WTC11 (cell line): Measurements from ENCODE around the gene AKAP8. TPM values are rescaled to one million over a fixed set of nuclear protein-coding genes. Genes with fewer than 3 reads are reported as not detected.

Source experiments
- ATAC-seq: fragments of 200-7000 bp; cut with Tn5 transposase; 2 replicates; pipeline ENCODE4 v1.10.0; 2021; ENCODE audit warnings: mild to moderate bottlenecking, moderate library complexity
- CTCF ChIA-PET: fragments of 300-600 bp; sonication (Branson Sonifier 250); formaldehyde crosslinking; loops from one replicate; lab custom pipeline; 2021; ENCODE audit warnings: antibody characterized with exemption; lab: Charles Lee
- POLR2A ChIA-PET: fragments of 350-600 bp; sonication (Branson Sonifier 250); formaldehyde crosslinking; loops from one replicate; lab custom pipeline; 2021; ENCODE audit warnings: antibody characterized with exemption; lab: Charles Lee
- DNase-seq: peaks from one replicate; pipeline ENCODE4 v3.0.0; 2021; ENCODE audit warnings: low spot score
- H3K27ac Mint-ChIP-seq: 2 replicates; pipeline ENCODE4 v1.8.0; 2021; ENCODE audit warnings: mixed read lengths
- H3K27me3 Mint-ChIP-seq: 2 replicates; pipeline ENCODE4 v1.8.0; 2021; ENCODE audit warnings: low read depth, mild to moderate bottlenecking, moderate library complexity, mixed read lengths
- H3K36me3 Mint-ChIP-seq: 2 replicates; pipeline ENCODE4 v1.8.0; 2021; ENCODE audit warnings: mixed read lengths
- H3K4me1 Mint-ChIP-seq: 2 replicates; pipeline ENCODE4 v1.8.0; 2022; ENCODE audit warnings: mixed read lengths
- H3K4me3 Mint-ChIP-seq: 2 replicates; pipeline ENCODE4 v1.8.0; 2021; ENCODE audit warnings: mild to moderate bottlenecking, moderate library complexity, mixed read lengths
- H3K9me3 Mint-ChIP-seq: 2 replicates; pipeline ENCODE4 v1.8.0; 2021; ENCODE audit warnings: mixed read lengths
- AR ChIP-seq: fragments of 250-450 bp; sonication (Bioruptor Pico); IDR thresholded peaks from 2 replicates; pipeline ENCODE4 v1.9.0; 2021; ENCODE audit warnings: mild to moderate bottlenecking
- CREB1 ChIP-seq: sonication (generic); formaldehyde crosslinking; IDR thresholded peaks from 2 replicates; pipeline ENCODE4 v1.8.0; 2023; ENCODE audit warnings: mild to moderate bottlenecking, missing genetic modification reagents
- CREM ChIP-seq: sonication (generic); formaldehyde crosslinking; IDR thresholded peaks from 2 replicates; pipeline ENCODE4 v1.8.1; 2022; ENCODE audit warnings: mild to moderate bottlenecking, missing genetic modification reagents, moderate library complexity
- ESRRA ChIP-seq: sonication (generic); formaldehyde crosslinking; IDR thresholded peaks from 2 replicates; pipeline ENCODE4 v1.8.1; 2022; ENCODE audit warnings: mild to moderate bottlenecking, missing genetic modification reagents, borderline replicate concordance
- ETV6 ChIP-seq: sonication (generic); formaldehyde crosslinking; IDR thresholded peaks from 2 replicates; pipeline ENCODE4 v1.8.1; 2022; ENCODE audit warnings: mild to moderate bottlenecking, missing genetic modification reagents
- GTF2I ChIP-seq: fragments of 250-450 bp; sonication (Bioruptor Pico); conservative IDR thresholded peaks from 2 replicates; pipeline ENCODE4 v1.4.0; 2021; ENCODE audit warnings: mild to moderate bottlenecking
- IRF1 ChIP-seq: sonication (generic); formaldehyde crosslinking; IDR thresholded peaks from 2 replicates; pipeline ENCODE4 v1.8.0; 2023; ENCODE audit warnings: missing genetic modification reagents
- MXD4 ChIP-seq: fragments of 250-450 bp; sonication (Bioruptor Pico); IDR thresholded peaks from 2 replicates; pipeline ENCODE4 v1.8.0; 2021; ENCODE audit warnings: mild to moderate bottlenecking, moderate library complexity, borderline replicate concordance
- NFATC4 ChIP-seq: fragments of 250-450 bp; sonication (Bioruptor Pico); IDR thresholded peaks from 2 replicates; pipeline ENCODE4 v1.9.0; 2021; ENCODE audit warnings: mild to moderate bottlenecking
- NFE2L1 ChIP-seq: sonication (generic); formaldehyde crosslinking; IDR thresholded peaks from 2 replicates; pipeline ENCODE4 v1.8.1; 2023; ENCODE audit warnings: missing genetic modification reagents
- NFYB ChIP-seq: sonication (generic); formaldehyde crosslinking; conservative IDR thresholded peaks from 2 replicates; pipeline ENCODE4 v1.8.0; 2022; ENCODE audit warnings: low read depth, missing genetic modification reagents
- NR1H2 ChIP-seq: sonication (generic); formaldehyde crosslinking; IDR thresholded peaks from 2 replicates; pipeline ENCODE4 v1.9.0; 2021; ENCODE audit warnings: mild to moderate bottlenecking, moderate library complexity, missing genetic modification reagents
- NR2C2 ChIP-seq: sonication (generic); formaldehyde crosslinking; IDR thresholded peaks from 2 replicates; pipeline ENCODE4 v1.8.0; 2022; ENCODE audit warnings: mild to moderate bottlenecking, missing genetic modification reagents
- OVOL2 ChIP-seq: fragments of 250-450 bp; sonication (Bioruptor Pico); IDR thresholded peaks from 2 replicates; pipeline ENCODE4 v1.9.0; 2021; ENCODE audit warnings: mild to moderate bottlenecking, borderline replicate concordance
- PRRX2 ChIP-seq: fragments of 250-450 bp; sonication (Bioruptor Pico); IDR thresholded peaks from 2 replicates; pipeline ENCODE4 v1.8.0; 2021; ENCODE audit warnings: mild to moderate bottlenecking
- USF1 ChIP-seq: sonication (generic); formaldehyde crosslinking; IDR thresholded peaks from 2 replicates; pipeline ENCODE4 v1.8.0; 2022; ENCODE audit warnings: mild to moderate bottlenecking, missing genetic modification reagents
- ZNF121 ChIP-seq: sonication (generic); formaldehyde crosslinking; IDR thresholded peaks from 2 replicates; pipeline ENCODE4 v1.8.0; 2023; ENCODE audit warnings: missing genetic modification reagents
- ZNF138 ChIP-seq: sonication (generic); formaldehyde crosslinking; conservative IDR thresholded peaks from 2 replicates; pipeline ENCODE4 v1.8.1; 2022; ENCODE audit warnings: mild to moderate bottlenecking, moderate library complexity, missing genetic modification reagents
- ZNF232 ChIP-seq: sonication (generic); formaldehyde crosslinking; IDR thresholded peaks from 2 replicates; pipeline ENCODE4 v1.8.0; 2022; ENCODE audit warnings: mild to moderate bottlenecking, missing genetic modification reagents
- ZNF423 ChIP-seq: fragments of 250-450 bp; sonication (Bioruptor Pico); IDR thresholded peaks from 2 replicates; pipeline ENCODE4 v2.1.2; 2022; ENCODE audit warnings: mild to moderate bottlenecking, moderate library complexity
- ZNF532 ChIP-seq: fragments of 250-450 bp; sonication (Bioruptor Pico); IDR thresholded peaks from 2 replicates; pipeline ENCODE4 v1.9.0; 2021; ENCODE audit warnings: mild to moderate bottlenecking, borderline replicate concordance
- total RNA-seq: library from RNA; stranded (reverse); gene quantifications from 3 replicates; pipeline ENCODE4 v1.2.3, GENCODE V29; 2021
- TF ChIP-seq, protein P1 (sequence below): sonication (generic); formaldehyde crosslinking; IDR thresholded peaks from 2 replicates; pipeline ENCODE4 v1.8.1; 2022; ENCODE audit warnings: missing genetic modification reagents, borderline replicate concordance
- TF ChIP-seq, protein P2 (sequence below): fragments of 250-450 bp; sonication (Bioruptor Pico); IDR thresholded peaks from 2 replicates; pipeline ENCODE4 v1.9.0; 2021; ENCODE audit warnings: mild to moderate bottlenecking
- TF ChIP-seq, protein P3 (sequence below): sonication (generic); formaldehyde crosslinking; IDR thresholded peaks from 2 replicates; pipeline ENCODE4 v1.8.1; 2023; ENCODE audit warnings: mild to moderate bottlenecking, missing genetic modification reagents

The AKAP8 gene
- total RNA-seq, 1 experiment from 2014 or later: 65.9 TPM

- CTCF ChIA-PET: interaction anchor here (0.6 kb wide), 1 partner anchor 248 kb away, joined by 3 read pairs; no protein-coding TSS in a partner anchor
- TF ChIP-seq AR (CRISPR knock-in tag): no peak
- TF ChIP-seq ZNF423: no peak
- TF ChIP-seq USF1 (CRISPR knock-in tag): no peak
- TF ChIP-seq MXD4 (CRISPR knock-in tag): no peak
- TF ChIP-seq ESRRA (CRISPR knock-in tag): no peak
- TF ChIP-seq CREM (CRISPR knock-in tag): no peak
- no peak for TF ChIP-seq ZNF532 (CRISPR knock-in tag)
- no peak for TF ChIP-seq NR1H2 (CRISPR knock-in tag)
- TF ChIP-seq CREB1: no peak
- no peak for TF ChIP-seq ZNF138 (CRISPR knock-in tag)
- TF ChIP-seq NFE2L1 (CRISPR knock-in tag): no peak
- TF ChIP-seq, protein P1, sequence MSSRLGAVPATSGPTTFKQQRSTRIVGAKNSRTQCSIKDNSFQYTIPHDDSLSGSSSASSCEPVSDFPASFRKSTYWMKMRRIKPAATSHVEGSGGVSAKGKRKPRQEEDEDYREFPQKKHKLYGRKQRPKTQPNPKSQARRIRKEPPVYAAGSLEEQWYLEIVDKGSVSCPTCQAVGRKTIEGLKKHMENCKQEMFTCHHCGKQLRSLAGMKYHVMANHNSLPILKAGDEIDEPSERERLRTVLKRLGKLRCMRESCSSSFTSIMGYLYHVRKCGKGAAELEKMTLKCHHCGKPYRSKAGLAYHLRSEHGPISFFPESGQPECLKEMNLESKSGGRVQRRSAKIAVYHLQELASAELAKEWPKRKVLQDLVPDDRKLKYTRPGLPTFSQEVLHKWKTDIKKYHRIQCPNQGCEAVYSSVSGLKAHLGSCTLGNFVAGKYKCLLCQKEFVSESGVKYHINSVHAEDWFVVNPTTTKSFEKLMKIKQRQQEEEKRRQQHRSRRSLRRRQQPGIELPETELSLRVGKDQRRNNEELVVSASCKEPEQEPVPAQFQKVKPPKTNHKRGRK (CRISPR knock-in tag): no peak
- no peak for TF ChIP-seq GTF2I (CRISPR knock-in tag)
- no peak for TF ChIP-seq IRF1 (CRISPR knock-in tag)
- TF ChIP-seq ZNF232 (CRISPR knock-in tag): no peak
- TF ChIP-seq PRRX2 (CRISPR knock-in tag): no peak
Observed at GRCh38 chr19:15340086-15340485, 39.5 kb downstream of the AKAP8 start.

GRCh38 chr19:15337202-15337601 is 42.4 kb downstream of the AKAP8 start:
- Mint-ChIP-seq H3K9me3 (no peaks in the 10 kb centered on the region), H3K4me1 (no peaks in the 10 kb centered on the region), H3K27me3 (no peaks in the 10 kb centered on the region), H3K27ac (no peak overlapping the region), H3K4me3 (no peak overlapping the region), H3K36me3 (no peaks in the 10 kb centered on the region)
- POLR2A ChIA-PET: no interaction called here
- DNase-seq (no peak), ATAC-seq (no peak)
- CTCF ChIA-PET: interaction anchor here (0.8 kb wide), 1 partner anchor 143 kb away, joined by 3 read pairs; no protein-coding TSS in a partner anchor
- TF ChIP-seq ETV6 (CRISPR knock-in tag) (no peak), NR2C2 (no peak), CREM (CRISPR knock-in tag) (no peak), ZNF121 (CRISPR knock-in tag) (no peak), NFYB (CRISPR knock-in tag) (no peak), NFE2L1 (CRISPR knock-in tag) (no peak), NFATC4 (CRISPR knock-in tag) (no peak), OVOL2 (CRISPR knock-in tag) (no peak)
- TF ChIP-seq, protein P2, sequence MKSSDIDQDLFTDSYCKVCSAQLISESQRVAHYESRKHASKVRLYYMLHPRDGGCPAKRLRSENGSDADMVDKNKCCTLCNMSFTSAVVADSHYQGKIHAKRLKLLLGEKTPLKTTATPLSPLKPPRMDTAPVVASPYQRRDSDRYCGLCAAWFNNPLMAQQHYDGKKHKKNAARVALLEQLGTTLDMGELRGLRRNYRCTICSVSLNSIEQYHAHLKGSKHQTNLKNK (CRISPR knock-in tag): no peak
- TF ChIP-seq, protein P3, sequence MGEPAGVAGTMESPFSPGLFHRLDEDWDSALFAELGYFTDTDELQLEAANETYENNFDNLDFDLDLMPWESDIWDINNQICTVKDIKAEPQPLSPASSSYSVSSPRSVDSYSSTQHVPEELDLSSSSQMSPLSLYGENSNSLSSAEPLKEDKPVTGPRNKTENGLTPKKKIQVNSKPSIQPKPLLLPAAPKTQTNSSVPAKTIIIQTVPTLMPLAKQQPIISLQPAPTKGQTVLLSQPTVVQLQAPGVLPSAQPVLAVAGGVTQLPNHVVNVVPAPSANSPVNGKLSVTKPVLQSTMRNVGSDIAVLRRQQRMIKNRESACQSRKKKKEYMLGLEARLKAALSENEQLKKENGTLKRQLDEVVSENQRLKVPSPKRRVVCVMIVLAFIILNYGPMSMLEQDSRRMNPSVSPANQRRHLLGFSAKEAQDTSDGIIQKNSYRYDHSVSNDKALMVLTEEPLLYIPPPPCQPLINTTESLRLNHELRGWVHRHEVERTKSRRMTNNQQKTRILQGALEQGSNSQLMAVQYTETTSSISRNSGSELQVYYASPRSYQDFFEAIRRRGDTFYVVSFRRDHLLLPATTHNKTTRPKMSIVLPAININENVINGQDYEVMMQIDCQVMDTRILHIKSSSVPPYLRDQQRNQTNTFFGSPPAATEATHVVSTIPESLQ (CRISPR knock-in tag): no peak

More at GRCh38 chr19:15340086-15340485, 39.5 kb downstream of the AKAP8 start:
- no peak overlapping the region for H3K27ac Mint-ChIP-seq
- ATAC-seq (no peak), DNase-seq (no peak)
- POLR2A ChIA-PET: no interaction called here
- H3K27me3 Mint-ChIP-seq: no peaks in the 10 kb centered on the region
- H3K4me1 Mint-ChIP-seq: no peaks in the 10 kb centered on the region
- H3K9me3 Mint-ChIP-seq: no peaks in the 10 kb centered on the region
- H3K36me3 Mint-ChIP-seq: peaks cover 3% of the 10 kb centered on the region; the same call in 1 of the 2 replicates
- no peak overlapping the region for H3K4me3 Mint-ChIP-seq
